PFSK-1 (cell line): ENCODE measurements around the gene SUFU.

Experiments
- FOXP2 ChIP-seq: optimal IDR thresholded peaks from 2 replicates; pipeline ENCODE3; 2011; ENCODE audit warnings: borderline replicate concordance, control low read depth, inconsistent platforms; ENCODE audit not compliant: insufficient read depth; ENCODE audit errors: extremely low read length, extremely low read depth
- POLR2AphosphoS5 ChIP-seq: IDR thresholded peaks from 2 replicates; pipeline ENCODE4 v1.6.1; 2012; ENCODE audit warnings: low read depth, mild to moderate bottlenecking, control low read depth, low read length, moderate library complexity
- SIN3A ChIP-seq: IDR thresholded peaks from 2 replicates; pipeline ENCODE4 v1.6.1; 2012; ENCODE audit warnings: mild to moderate bottlenecking, low read length, moderate library complexity, borderline replicate concordance; ENCODE audit not compliant: insufficient read depth
- TAF1 ChIP-seq: IDR thresholded peaks from 2 replicates; pipeline ENCODE4 v1.6.1; 2012; ENCODE audit warnings: low read length, control low read depth, borderline replicate concordance; ENCODE audit not compliant: insufficient read depth
- TF ChIP-seq, protein P1 (sequence below), 2 experiments: IDR thresholded peaks; 2 replicates each; pipeline versions ENCODE4 v1.6.1 to v1.8.0; 2011 to 2012; ENCODE audit warnings: low read depth in 2 of 2, low read length in 2 of 2, control low read depth in 1 of 2, inconsistent platforms in 1 of 2, mild to moderate bottlenecking in 1 of 2, moderate library complexity in 1 of 2; ENCODE audit not compliant: insufficient read depth in 1 of 2

Gene SUFU

DNA sequence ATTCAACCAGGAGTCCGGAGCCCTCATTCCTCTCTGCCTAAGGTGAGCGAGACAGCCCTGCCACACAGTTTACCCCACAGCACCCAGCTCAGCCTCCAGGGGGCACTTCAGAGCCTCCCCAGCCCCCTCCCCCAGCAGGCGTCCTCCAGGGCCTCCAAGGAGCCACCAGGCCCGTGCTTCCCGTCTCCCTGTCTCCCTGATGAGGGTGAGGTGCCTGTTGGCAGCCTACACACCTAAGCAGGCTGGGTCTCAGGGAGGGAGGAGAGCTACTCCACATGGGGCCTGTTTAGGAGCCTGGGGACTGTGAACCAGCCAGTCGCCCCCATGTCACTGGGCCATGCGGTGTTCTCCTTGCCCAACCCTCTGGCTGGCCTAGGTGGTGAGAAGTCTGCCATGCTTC is 111.6 kb downstream of the SUFU start:
- TF ChIP-seq TAF1 = no peak
- TF ChIP-seq, protein P1, sequence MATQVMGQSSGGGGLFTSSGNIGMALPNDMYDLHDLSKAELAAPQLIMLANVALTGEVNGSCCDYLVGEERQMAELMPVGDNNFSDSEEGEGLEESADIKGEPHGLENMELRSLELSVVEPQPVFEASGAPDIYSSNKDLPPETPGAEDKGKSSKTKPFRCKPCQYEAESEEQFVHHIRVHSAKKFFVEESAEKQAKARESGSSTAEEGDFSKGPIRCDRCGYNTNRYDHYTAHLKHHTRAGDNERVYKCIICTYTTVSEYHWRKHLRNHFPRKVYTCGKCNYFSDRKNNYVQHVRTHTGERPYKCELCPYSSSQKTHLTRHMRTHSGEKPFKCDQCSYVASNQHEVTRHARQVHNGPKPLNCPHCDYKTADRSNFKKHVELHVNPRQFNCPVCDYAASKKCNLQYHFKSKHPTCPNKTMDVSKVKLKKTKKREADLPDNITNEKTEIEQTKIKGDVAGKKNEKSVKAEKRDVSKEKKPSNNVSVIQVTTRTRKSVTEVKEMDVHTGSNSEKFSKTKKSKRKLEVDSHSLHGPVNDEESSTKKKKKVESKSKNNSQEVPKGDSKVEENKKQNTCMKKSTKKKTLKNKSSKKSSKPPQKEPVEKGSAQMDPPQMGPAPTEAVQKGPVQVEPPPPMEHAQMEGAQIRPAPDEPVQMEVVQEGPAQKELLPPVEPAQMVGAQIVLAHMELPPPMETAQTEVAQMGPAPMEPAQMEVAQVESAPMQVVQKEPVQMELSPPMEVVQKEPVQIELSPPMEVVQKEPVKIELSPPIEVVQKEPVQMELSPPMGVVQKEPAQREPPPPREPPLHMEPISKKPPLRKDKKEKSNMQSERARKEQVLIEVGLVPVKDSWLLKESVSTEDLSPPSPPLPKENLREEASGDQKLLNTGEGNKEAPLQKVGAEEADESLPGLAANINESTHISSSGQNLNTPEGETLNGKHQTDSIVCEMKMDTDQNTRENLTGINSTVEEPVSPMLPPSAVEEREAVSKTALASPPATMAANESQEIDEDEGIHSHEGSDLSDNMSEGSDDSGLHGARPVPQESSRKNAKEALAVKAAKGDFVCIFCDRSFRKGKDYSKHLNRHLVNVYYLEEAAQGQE (IDR thresholded peaks at IDR 0.05; ENCODE audit: insufficient read depth in 1 of 2, low read depth in 2 of 2, low read length in 2 of 2) = no peak
- no peak for TF ChIP-seq FOXP2
- TF ChIP-seq SIN3A = no peak
- no peak for TF ChIP-seq POLR2AphosphoS5

DNA sequence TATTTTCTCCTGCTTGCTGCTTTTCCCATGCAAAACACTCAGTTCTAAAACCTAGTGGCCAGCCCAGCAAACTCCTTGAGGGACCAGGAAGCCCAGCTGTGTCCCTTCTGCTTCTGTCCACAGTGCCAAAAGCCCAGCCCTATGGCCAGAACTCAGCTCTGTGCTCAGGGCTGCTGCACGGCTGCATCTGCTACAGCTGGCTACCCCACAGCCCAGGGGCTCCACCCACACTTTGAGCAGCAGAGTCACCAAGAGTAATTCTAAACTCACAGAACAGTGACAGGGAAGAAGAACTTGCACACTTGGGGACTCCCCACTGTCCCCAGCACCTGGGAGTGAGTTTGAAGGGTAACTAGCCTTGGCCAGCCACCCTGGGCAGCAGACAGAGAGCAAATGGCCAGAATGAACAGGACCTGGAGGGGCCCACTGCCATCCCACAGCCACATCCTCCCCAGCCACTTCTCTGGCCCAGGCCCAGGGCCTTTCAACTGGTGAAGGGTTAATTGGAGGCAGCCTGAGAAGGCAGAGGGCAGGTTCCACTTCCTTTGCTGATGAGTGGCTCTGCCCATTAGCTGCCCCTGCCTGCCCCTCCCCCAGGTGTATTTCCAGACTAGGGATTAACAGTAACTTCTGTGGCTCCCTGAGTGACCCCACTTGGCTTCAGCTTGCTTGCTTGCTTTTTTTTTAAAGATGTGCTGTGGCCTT is 112.4 kb downstream of the SUFU start:
- TF ChIP-seq SIN3A = no peak
- no peak for TF ChIP-seq FOXP2
- TF ChIP-seq TAF1 = no peak
- TF ChIP-seq, protein P1 (IDR thresholded peaks at IDR 0.05; ENCODE audit: insufficient read depth in 1 of 2, low read depth in 2 of 2, low read length in 2 of 2) = no peak
- no peak for TF ChIP-seq POLR2AphosphoS5

DNA sequence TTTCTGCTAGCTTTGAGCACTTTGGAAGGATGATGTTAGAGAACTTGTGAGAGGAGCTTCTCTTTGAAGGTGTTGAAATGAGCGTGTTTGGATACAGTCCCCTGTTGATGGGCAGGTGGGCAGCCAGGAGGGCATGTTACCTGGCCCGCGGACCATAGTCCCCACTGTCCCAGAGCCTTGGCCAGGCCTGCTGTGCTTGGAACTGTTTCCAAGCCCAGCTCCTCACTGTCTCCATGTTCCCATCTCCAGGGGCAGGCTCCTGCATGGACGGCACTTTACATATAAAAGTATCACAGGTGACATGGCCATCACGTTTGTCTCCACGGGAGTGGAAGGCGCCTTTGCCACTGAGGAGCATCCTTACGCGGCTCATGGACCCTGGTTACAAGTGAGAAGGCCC is 113.3 kb downstream of the SUFU start:
- TF ChIP-seq, protein P1 (IDR thresholded peaks at IDR 0.05; ENCODE audit: insufficient read depth in 1 of 2, low read depth in 2 of 2, low read length in 2 of 2) = no peak

DNA sequence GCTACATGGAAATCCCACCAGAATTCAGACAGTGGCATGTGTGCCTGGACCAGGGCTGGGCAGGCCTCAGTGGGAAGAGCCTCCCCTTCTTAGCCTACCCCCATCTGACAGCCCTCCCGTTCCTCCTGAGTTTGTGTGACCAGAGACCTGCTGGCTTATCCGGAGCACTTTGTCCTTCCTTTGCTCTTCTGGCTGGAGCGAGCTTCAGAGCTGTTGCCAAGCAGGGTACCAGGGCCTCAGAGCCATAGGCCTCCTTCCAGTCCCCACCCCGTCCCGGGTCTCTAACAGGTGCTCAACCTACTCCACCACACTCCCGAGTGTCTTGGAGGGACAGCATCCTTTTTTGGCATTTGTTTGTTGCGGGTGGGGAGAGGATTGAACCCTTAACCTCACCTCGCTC is 114.0 kb downstream of the SUFU start:
- no peak for TF ChIP-seq POLR2AphosphoS5
- no peak for TF ChIP-seq SIN3A
- TF ChIP-seq, protein P1 (IDR thresholded peaks at IDR 0.05; ENCODE audit: insufficient read depth in 1 of 2, low read depth in 2 of 2, low read length in 2 of 2) = no peak
- TF ChIP-seq FOXP2 = no peak
- TF ChIP-seq TAF1 = no peak
